ENCODE results near the gene SLC4A1.

Gene SLC4A1

GRCh38 chr17:44283344-44284023 is 15.5 kb upstream of the SLC4A1 start:
- H3K23ac ChIP-seq (ENCODE audit: low read depth, low read length, poor library complexity) = no peak overlapping the region
- DNase-seq (ENCODE audit: low spot score) = no peak
- WGBS, 2 donors (ENCODE audit: extremely low coverage in 2 of 2, insufficient read length in 2 of 2, insufficient replicate concordance in 1 of 2) = no CpG with 5 or more reads among the region's 8 CpGs

GRCh38 chr17:44282264-44282663 is 14.3 kb upstream of the SLC4A1 start:
- H2BK120ac ChIP-seq (ENCODE audit: low read depth, low read length) = no peak overlapping the region
- no peak for DNase-seq (ENCODE audit: low spot score)
- H3K79me1 ChIP-seq (ENCODE audit: low read depth, low read length) = no peaks in the 10 kb centered on the region
- H2AFZ ChIP-seq (ENCODE audit: low read length) = no peak overlapping the region
- no peak overlapping the region for H3K14ac ChIP-seq (ENCODE audit: low read length)
- H2AK5ac ChIP-seq (ENCODE audit: low read depth, low read length) = no peak overlapping the region
- H3K27ac ChIP-seq (replicated peaks; ENCODE audit: low read length) = no peak overlapping the region
- peaks cover 0 to 7% of the 10 kb centered on the region in 2 donors for H3K4me1 ChIP-seq (ENCODE audit: control insufficient read depth in 2 of 2, insufficient read depth in 1 of 2, low read depth in 1 of 2, low read length in 2 of 2)
- no peak overlapping the region for H4K91ac ChIP-seq (ENCODE audit: low read depth, low read length, poor library complexity)
- no peak overlapping the region for H3K9ac ChIP-seq (ENCODE audit: low read depth, low read length, poor library complexity)
- no CpG with 5 or more reads among the region's 3 CpGs for WGBS, 2 donors (ENCODE audit: extremely low coverage in 2 of 2, insufficient read length in 2 of 2, insufficient replicate concordance in 1 of 2)
- H2BK12ac ChIP-seq (ENCODE audit: low read length) = no peak overlapping the region
- H3K4me2 ChIP-seq (ENCODE audit: insufficient read depth, low read length, poor library complexity, severe bottlenecking) = no peak overlapping the region
- H3K23ac ChIP-seq (ENCODE audit: low read depth, low read length, poor library complexity) = no peak overlapping the region
- H4K8ac ChIP-seq (ENCODE audit: low read depth, low read length) = no peak overlapping the region
- no peaks in the 10 kb centered on the region for H3K9me3 ChIP-seq (replicated peaks in 1 of 2; ENCODE audit: control insufficient read depth in 2 of 2, insufficient read depth in 1 of 2, low read depth in 1 of 2, low read length in 2 of 2)
- H3K18ac ChIP-seq (ENCODE audit: low read length) = no peak overlapping the region
- H2BK5ac ChIP-seq (ENCODE audit: low read length) = no peak overlapping the region
- H3K27me3 ChIP-seq (ENCODE audit: control insufficient read depth in 3 of 3, insufficient read depth in 3 of 3, low read depth in 1 of 3, low read length in 3 of 3) = peaks cover 0 to 32% (median 0%) of the 10 kb centered on the region in 3 experiments
- no peak overlapping the region for H2BK15ac ChIP-seq (ENCODE audit: low read length)
- H3K36me3 ChIP-seq (replicated peaks in 1 of 2; ENCODE audit: control insufficient read depth in 2 of 2, insufficient read depth in 2 of 2, low read length in 2 of 2) = no peaks in the 10 kb centered on the region
- H3K4ac ChIP-seq (ENCODE audit: low read length) = no peak overlapping the region
- no peak overlapping the region for H3K4me3 ChIP-seq (ENCODE audit: low read length in 2 of 2)

More at GRCh38 chr17:44283344-44284023, 15.5 kb upstream of the SLC4A1 start:
- Histone ChIP-seq H3K14ac (ENCODE audit: low read length) (no peak overlapping the region), H4K8ac (ENCODE audit: low read depth, low read length) (no peak overlapping the region), H3K36me3 (replicated peaks in 1 of 2; ENCODE audit: control insufficient read depth in 2 of 2, insufficient read depth in 2 of 2, low read length in 2 of 2) (no peaks in the 10 kb centered on the region), H2BK5ac (ENCODE audit: low read length) (no peak overlapping the region), H3K18ac (ENCODE audit: low read length) (no peak overlapping the region), H2BK12ac (ENCODE audit: low read length) (no peak overlapping the region), H2AFZ (ENCODE audit: low read length) (no peak overlapping the region), H2BK120ac (ENCODE audit: low read depth, low read length) (no peak overlapping the region), H4K91ac (ENCODE audit: low read depth, low read length, poor library complexity) (no peak overlapping the region), H3K4me2 (ENCODE audit: insufficient read depth, low read length, poor library complexity, severe bottlenecking) (no peak overlapping the region), H2BK15ac (ENCODE audit: low read length) (no peak overlapping the region), H2AK5ac (ENCODE audit: low read depth, low read length) (no peak overlapping the region), H3K9ac (ENCODE audit: low read depth, low read length, poor library complexity) (no peak overlapping the region), H3K4ac (ENCODE audit: low read length) (no peak overlapping the region), H3K4me3 (ENCODE audit: low read length in 2 of 2) (no peak overlapping the region), H3K27ac (replicated peaks; ENCODE audit: low read length) (no peak overlapping the region), H3K27me3 (ENCODE audit: control insufficient read depth in 3 of 3, insufficient read depth in 3 of 3, low read depth in 1 of 3, low read length in 3 of 3) (peaks cover 0 to 24% (median 0%) of the 10 kb centered on the region in 3 experiments), H3K4me1 (ENCODE audit: control insufficient read depth in 2 of 2, insufficient read depth in 1 of 2, low read depth in 1 of 2, low read length in 2 of 2) (peaks cover 0 to 7% of the 10 kb centered on the region in 2 donors), H3K79me1 (ENCODE audit: low read depth, low read length) (no peaks in the 10 kb centered on the region), H3K9me3 (replicated peaks in 1 of 2; ENCODE audit: control insufficient read depth in 2 of 2, insufficient read depth in 1 of 2, low read depth in 1 of 2, low read length in 2 of 2) (no peaks in the 10 kb centered on the region)

- H2AFZ ChIP-seq (ENCODE audit: low read length) = no peak overlapping the region
- no peak overlapping the region for H2BK5ac ChIP-seq (ENCODE audit: low read length)
- H3K27ac ChIP-seq (replicated peaks; ENCODE audit: low read length) = no peak overlapping the region
- peaks cover 0 to 7% of the 10 kb centered on the region in 2 donors for H3K4me1 ChIP-seq (ENCODE audit: control insufficient read depth in 2 of 2, insufficient read depth in 1 of 2, low read depth in 1 of 2, low read length in 2 of 2)
- peaks cover 0 to 32% (median 0%) of the 10 kb centered on the region in 3 experiments for H3K27me3 ChIP-seq (ENCODE audit: control insufficient read depth in 3 of 3, insufficient read depth in 3 of 3, low read depth in 1 of 3, low read length in 3 of 3)
- no peak overlapping the region for H3K9ac ChIP-seq (ENCODE audit: low read depth, low read length, poor library complexity)
- H3K14ac ChIP-seq (ENCODE audit: low read length) = no peak overlapping the region
- no peaks in the 10 kb centered on the region for H3K9me3 ChIP-seq (replicated peaks in 1 of 2; ENCODE audit: control insufficient read depth in 2 of 2, insufficient read depth in 1 of 2, low read depth in 1 of 2, low read length in 2 of 2)
- no peak overlapping the region for H2BK15ac ChIP-seq (ENCODE audit: low read length)
- H3K79me1 ChIP-seq (ENCODE audit: low read depth, low read length) = no peaks in the 10 kb centered on the region
- no peak overlapping the region for H3K4ac ChIP-seq (ENCODE audit: low read length)
- no peak overlapping the region for H4K8ac ChIP-seq (ENCODE audit: low read depth, low read length)
- no peak overlapping the region for H2BK120ac ChIP-seq (ENCODE audit: low read depth, low read length)
- no CpG with 5 or more reads among the region's 2 CpGs for WGBS, 2 donors (ENCODE audit: extremely low coverage in 2 of 2, insufficient read length in 2 of 2, insufficient replicate concordance in 1 of 2)
- no peak overlapping the region for H3K4me2 ChIP-seq (ENCODE audit: insufficient read depth, low read length, poor library complexity, severe bottlenecking)
- H3K18ac ChIP-seq (ENCODE audit: low read length) = peak overlapping the region; percentile 9
- no peak overlapping the region for H3K23ac ChIP-seq (ENCODE audit: low read depth, low read length, poor library complexity)
- no peak overlapping the region for H2AK5ac ChIP-seq (ENCODE audit: low read depth, low read length)
- H2BK12ac ChIP-seq (ENCODE audit: low read length) = no peak overlapping the region
- H3K36me3 ChIP-seq (replicated peaks in 1 of 2; ENCODE audit: control insufficient read depth in 2 of 2, insufficient read depth in 2 of 2, low read length in 2 of 2) = no peaks in the 10 kb centered on the region
- no peak for DNase-seq (ENCODE audit: low spot score)
- H3K4me3 ChIP-seq (ENCODE audit: low read length in 2 of 2) = no peak overlapping the region
- H4K91ac ChIP-seq (ENCODE audit: low read depth, low read length, poor library complexity) = no peak overlapping the region
These were observed 13.6 kb upstream of the SLC4A1 start for GRCh38 chr17:44281570-44281969.

GRCh38 chr17:44280392-44280937 is 12.5 kb upstream of the SLC4A1 start:
- no CpG with 5 or more reads among the region's 12 CpGs for WGBS, 2 donors (ENCODE audit: extremely low coverage in 2 of 2, insufficient read length in 2 of 2, insufficient replicate concordance in 1 of 2)
- no peak overlapping the region for H3K18ac ChIP-seq (ENCODE audit: low read length)
- H3K9me3 ChIP-seq (replicated peaks in 1 of 2; ENCODE audit: control insufficient read depth in 2 of 2, insufficient read depth in 1 of 2, low read depth in 1 of 2, low read length in 2 of 2) = no peaks in the 10 kb centered on the region
- no peak overlapping the region for H3K4ac ChIP-seq (ENCODE audit: low read length)
- H2BK120ac ChIP-seq (ENCODE audit: low read depth, low read length) = no peak overlapping the region
- H3K14ac ChIP-seq (ENCODE audit: low read length) = no peak overlapping the region
- H2AFZ ChIP-seq (ENCODE audit: low read length) = no peak overlapping the region
- H2BK5ac ChIP-seq (ENCODE audit: low read length) = no peak overlapping the region
- H3K27me3 ChIP-seq (ENCODE audit: control insufficient read depth in 3 of 3, insufficient read depth in 3 of 3, low read depth in 1 of 3, low read length in 3 of 3) = peaks cover 0 to 32% (median 0%) of the 10 kb centered on the region in 3 experiments
- H3K4me2 ChIP-seq (ENCODE audit: insufficient read depth, low read length, poor library complexity, severe bottlenecking) = no peak overlapping the region
- H3K9ac ChIP-seq (ENCODE audit: low read depth, low read length, poor library complexity) = no peak overlapping the region
- no peak overlapping the region for H3K4me3 ChIP-seq (ENCODE audit: low read length in 2 of 2)
- no peak overlapping the region for H4K91ac ChIP-seq (ENCODE audit: low read depth, low read length, poor library complexity)
- no peak for DNase-seq (ENCODE audit: low spot score)
- H2BK12ac ChIP-seq (ENCODE audit: low read length) = no peak overlapping the region
- H4K8ac ChIP-seq (ENCODE audit: low read depth, low read length) = no peak overlapping the region
- H3K27ac ChIP-seq (replicated peaks; ENCODE audit: low read length) = no peak overlapping the region
- peaks cover 0 to 7% of the 10 kb centered on the region in 2 donors for H3K4me1 ChIP-seq (ENCODE audit: control insufficient read depth in 2 of 2, insufficient read depth in 1 of 2, low read depth in 1 of 2, low read length in 2 of 2)
- H3K23ac ChIP-seq (ENCODE audit: low read depth, low read length, poor library complexity) = peak overlapping the region; percentile 51
- H2AK5ac ChIP-seq (ENCODE audit: low read depth, low read length) = peak overlapping the region; percentile 13
- H3K36me3 ChIP-seq (replicated peaks in 1 of 2; ENCODE audit: control insufficient read depth in 2 of 2, insufficient read depth in 2 of 2, low read length in 2 of 2) = no peaks in the 10 kb centered on the region
- H3K79me1 ChIP-seq (ENCODE audit: low read depth, low read length) = no peaks in the 10 kb centered on the region
- peak overlapping the region; percentile 69 for H2BK15ac ChIP-seq (ENCODE audit: low read length)
